ENCODE results near the gene GCNA.

DNA sequence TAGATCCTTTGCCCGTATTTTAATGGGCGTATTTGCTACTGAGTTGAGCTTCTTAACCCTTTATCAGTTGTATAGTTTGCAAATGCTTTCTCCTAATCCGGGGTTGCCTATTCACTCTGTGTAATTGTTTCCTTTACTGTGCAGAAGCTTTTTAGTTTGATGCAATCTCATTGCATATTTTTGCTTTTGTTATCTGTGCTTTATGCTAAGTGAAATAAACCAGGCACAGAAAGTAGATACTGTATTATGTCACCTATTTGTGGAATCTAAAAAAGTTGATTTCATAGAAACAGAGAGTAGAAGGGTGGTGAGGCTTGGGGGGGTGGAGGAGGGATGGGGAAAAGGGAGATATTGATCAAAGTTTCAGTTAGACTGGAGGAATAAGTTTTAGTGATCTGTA lies 27.7 kb upstream of the GCNA start:
- TF ChIP-seq, protein P1, sequence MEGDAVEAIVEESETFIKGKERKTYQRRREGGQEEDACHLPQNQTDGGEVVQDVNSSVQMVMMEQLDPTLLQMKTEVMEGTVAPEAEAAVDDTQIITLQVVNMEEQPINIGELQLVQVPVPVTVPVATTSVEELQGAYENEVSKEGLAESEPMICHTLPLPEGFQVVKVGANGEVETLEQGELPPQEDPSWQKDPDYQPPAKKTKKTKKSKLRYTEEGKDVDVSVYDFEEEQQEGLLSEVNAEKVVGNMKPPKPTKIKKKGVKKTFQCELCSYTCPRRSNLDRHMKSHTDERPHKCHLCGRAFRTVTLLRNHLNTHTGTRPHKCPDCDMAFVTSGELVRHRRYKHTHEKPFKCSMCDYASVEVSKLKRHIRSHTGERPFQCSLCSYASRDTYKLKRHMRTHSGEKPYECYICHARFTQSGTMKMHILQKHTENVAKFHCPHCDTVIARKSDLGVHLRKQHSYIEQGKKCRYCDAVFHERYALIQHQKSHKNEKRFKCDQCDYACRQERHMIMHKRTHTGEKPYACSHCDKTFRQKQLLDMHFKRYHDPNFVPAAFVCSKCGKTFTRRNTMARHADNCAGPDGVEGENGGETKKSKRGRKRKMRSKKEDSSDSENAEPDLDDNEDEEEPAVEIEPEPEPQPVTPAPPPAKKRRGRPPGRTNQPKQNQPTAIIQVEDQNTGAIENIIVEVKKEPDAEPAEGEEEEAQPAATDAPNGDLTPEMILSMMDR (IDR thresholded peaks at IDR 0.05): no peak
- no peak for TF ChIP-seq POLR2A (IDR thresholded peaks at IDR 0.05)
- TF ChIP-seq EP300 (IDR thresholded peaks at IDR 0.05): no peak
